ENCODE data around the gene DCTPP1.
A peak's percentile ranks its signal among the peaks of the same experiment; 100 is the strongest.
"Not testable (repeated sequence)": the region's sequence is repeated elsewhere in the genome, so short reads cannot be mapped to it uniquely, and the experiment has no call there.

The DCTPP1 gene

GRCh38 chr16:30407102-30407803, 22.6 kb downstream of the DCTPP1 start, which contains the start of gene ZNF771:
Gene ZNF771, plus strand, starts transcription at chr16:30407606. Its CDS starts 448 bp downstream, at chr16:30408054.
- Histone ChIP-seq H3K9me3 (ENCODE audit: control insufficient read depth, insufficient read depth, low read length) (no peaks in the 10 kb centered on the region), H3K27me3 (ENCODE audit: control insufficient read depth, insufficient read depth, low read length) (no peaks in the 10 kb centered on the region), H3K4me1 (ENCODE audit: control insufficient read depth, insufficient read depth, low read length) (peaks cover 5% of the 10 kb centered on the region), H3K36me3 (ENCODE audit: control insufficient read depth, insufficient read depth, low read length) (no peaks in the 10 kb centered on the region), H3K4me3 (ENCODE audit: low read depth, low read length) (peak within 1 kb of the TSS; percentile 78), H3K9ac (ENCODE audit: low read depth, low read length) (peak within 1 kb of the TSS; percentile 76)

GRCh38 chr16:30406795-30407101, 23.1 kb downstream of the DCTPP1 start:
- Histone ChIP-seq H3K4me3 (ENCODE audit: low read depth, low read length) (peak overlapping the region; percentile 78), H3K9ac (ENCODE audit: low read depth, low read length) (peak overlapping the region; percentile 62), H3K36me3 (ENCODE audit: control insufficient read depth, insufficient read depth, low read length) (no peaks in the 10 kb centered on the region), H3K4me1 (ENCODE audit: control insufficient read depth, insufficient read depth, low read length) (peaks cover 5% of the 10 kb centered on the region), H3K9me3 (ENCODE audit: control insufficient read depth, insufficient read depth, low read length) (no peaks in the 10 kb centered on the region), H3K27me3 (ENCODE audit: control insufficient read depth, insufficient read depth, low read length) (no peaks in the 10 kb centered on the region)

- H3K27me3 ChIP-seq (ENCODE audit: control insufficient read depth, insufficient read depth, low read length): no peaks in the 10 kb centered on the region
- peaks cover 13% of the 10 kb centered on the region for H3K36me3 ChIP-seq (ENCODE audit: control insufficient read depth, insufficient read depth, low read length)
- no peak overlapping the region for H3K4me3 ChIP-seq (ENCODE audit: low read depth, low read length)
- H3K4me1 ChIP-seq (ENCODE audit: control insufficient read depth, insufficient read depth, low read length): peaks cover 5% of the 10 kb centered on the region
- no peaks in the 10 kb centered on the region for H3K9me3 ChIP-seq (ENCODE audit: control insufficient read depth, insufficient read depth, low read length)
- H3K9ac ChIP-seq (ENCODE audit: low read depth, low read length): no peak overlapping the region
These were observed 27.9 kb downstream of the DCTPP1 start for GRCh38 chr16:30401768-30402425.

GRCh38 chr16:30399435-30400186, 30.2 kb downstream of the DCTPP1 start:
- peaks cover 5% of the 10 kb centered on the region for H3K4me1 ChIP-seq (ENCODE audit: control insufficient read depth, insufficient read depth, low read length)
- H3K36me3 ChIP-seq (ENCODE audit: control insufficient read depth, insufficient read depth, low read length): peaks cover 13% of the 10 kb centered on the region
- peak overlapping the region; percentile 77 for H3K9ac ChIP-seq (ENCODE audit: low read depth, low read length)
- H3K9me3 ChIP-seq (ENCODE audit: control insufficient read depth, insufficient read depth, low read length): no peaks in the 10 kb centered on the region
- H3K4me3 ChIP-seq (ENCODE audit: low read depth, low read length): peak overlapping the region; percentile 62
- no peaks in the 10 kb centered on the region for H3K27me3 ChIP-seq (ENCODE audit: control insufficient read depth, insufficient read depth, low read length)

GRCh38 chr16:30398661-30399434, 31.0 kb downstream of the DCTPP1 start:
- H3K4me3 ChIP-seq (ENCODE audit: low read depth, low read length): no peak overlapping the region
- H3K9ac ChIP-seq (ENCODE audit: low read depth, low read length): no peak overlapping the region
- H3K27me3 ChIP-seq (ENCODE audit: control insufficient read depth, insufficient read depth, low read length): no peaks in the 10 kb centered on the region
- H3K9me3 ChIP-seq (ENCODE audit: control insufficient read depth, insufficient read depth, low read length): no peaks in the 10 kb centered on the region
- H3K36me3 ChIP-seq (ENCODE audit: control insufficient read depth, insufficient read depth, low read length): peaks cover 13% of the 10 kb centered on the region
- peaks cover 5% of the 10 kb centered on the region for H3K4me1 ChIP-seq (ENCODE audit: control insufficient read depth, insufficient read depth, low read length)

GRCh38 chr16:30397776-30398660, 31.8 kb downstream of the DCTPP1 start:
- Histone ChIP-seq H3K9me3 (ENCODE audit: control insufficient read depth, insufficient read depth, low read length) (no peaks in the 10 kb centered on the region), H3K4me1 (ENCODE audit: control insufficient read depth, insufficient read depth, low read length) (peaks cover 5% of the 10 kb centered on the region), H3K36me3 (ENCODE audit: control insufficient read depth, insufficient read depth, low read length) (peaks cover 13% of the 10 kb centered on the region), H3K4me3 (ENCODE audit: low read depth, low read length) (no peak overlapping the region), H3K9ac (ENCODE audit: low read depth, low read length) (no peak overlapping the region), H3K27me3 (ENCODE audit: control insufficient read depth, insufficient read depth, low read length) (no peaks in the 10 kb centered on the region)

- no peak overlapping the region for H3K9ac ChIP-seq (ENCODE audit: low read depth, low read length)
- H3K9me3 ChIP-seq (ENCODE audit: control insufficient read depth, insufficient read depth, low read length): no peaks in the 10 kb centered on the region
- peaks cover 13% of the 10 kb centered on the region for H3K36me3 ChIP-seq (ENCODE audit: control insufficient read depth, insufficient read depth, low read length)
- H3K4me1 ChIP-seq (ENCODE audit: control insufficient read depth, insufficient read depth, low read length): peaks cover 5% of the 10 kb centered on the region
- no peak overlapping the region for H3K4me3 ChIP-seq (ENCODE audit: low read depth, low read length)
- no peaks in the 10 kb centered on the region for H3K27me3 ChIP-seq (ENCODE audit: control insufficient read depth, insufficient read depth, low read length)
These were observed 32.8 kb downstream of the DCTPP1 start for GRCh38 chr16:30397056-30397455.

- not testable (repeated sequence) for H3K4me1 ChIP-seq (ENCODE audit: control insufficient read depth, insufficient read depth, low read length)
These were observed 33.2 kb downstream of the DCTPP1 start for GRCh38 chr16:30396627-30397026.

GRCh38 chr16:30395992-30396585, 33.7 kb downstream of the DCTPP1 start:
- peak overlapping the region; percentile 81 for H3K4me3 ChIP-seq (ENCODE audit: low read depth, low read length)
- peaks cover 5% of the 10 kb centered on the region for H3K4me1 ChIP-seq (ENCODE audit: control insufficient read depth, insufficient read depth, low read length)
- H3K9me3 ChIP-seq (ENCODE audit: control insufficient read depth, insufficient read depth, low read length): no peaks in the 10 kb centered on the region
- H3K36me3 ChIP-seq (ENCODE audit: control insufficient read depth, insufficient read depth, low read length): peaks cover 13% of the 10 kb centered on the region
- no peaks in the 10 kb centered on the region for H3K27me3 ChIP-seq (ENCODE audit: control insufficient read depth, insufficient read depth, low read length)
- peak overlapping the region; percentile 85 for H3K9ac ChIP-seq (ENCODE audit: low read depth, low read length)

More at GRCh38 chr16:30396627-30397026, 33.2 kb downstream of the DCTPP1 start:
- not testable (repeated sequence) for H3K9me3 ChIP-seq (ENCODE audit: control insufficient read depth, insufficient read depth, low read length); H3K9ac ChIP-seq (ENCODE audit: low read depth, low read length); H3K27me3 ChIP-seq (ENCODE audit: control insufficient read depth, insufficient read depth, low read length)
- Histone ChIP-seq H3K4me3 (ENCODE audit: low read depth, low read length) (peak overlapping the region; percentile 81), H3K36me3 (ENCODE audit: control insufficient read depth, insufficient read depth, low read length) (peaks cover 13% of the 10 kb centered on the region)

GRCh38 chr16:30395155-30395991, 34.5 kb downstream of the DCTPP1 start, which contains the start of gene ZNF48:
Gene ZNF48, plus strand, starts transcription at chr16:30395420. Its CDS starts 375 bp downstream, at chr16:30395795.
- H3K27me3 ChIP-seq (ENCODE audit: control insufficient read depth, insufficient read depth, low read length): no peaks in the 10 kb centered on the region
- H3K9ac ChIP-seq (ENCODE audit: low read depth, low read length): peak within 1 kb of the TSS; percentile 85
- H3K36me3 ChIP-seq (ENCODE audit: control insufficient read depth, insufficient read depth, low read length): peaks cover 13% of the 10 kb centered on the region
- peaks cover 5% of the 10 kb centered on the region for H3K4me1 ChIP-seq (ENCODE audit: control insufficient read depth, insufficient read depth, low read length)
- peak within 1 kb of the TSS; percentile 81 for H3K4me3 ChIP-seq (ENCODE audit: low read depth, low read length)
- no peaks in the 10 kb centered on the region for H3K9me3 ChIP-seq (ENCODE audit: control insufficient read depth, insufficient read depth, low read length)

Measured in iPS-15b (cell line).